ENCODE measurements around the gene OLFML1. TPM values are rescaled to one million over a fixed set of nuclear protein-coding genes. Genes with fewer than 3 reads are reported as not detected.

Gene OLFML1
- total and polyA plus RNA-seq, 2 of the 8 experiments (the other 6 are each of a cell fraction or from before 2014, with no cell fraction given): 0.24 TPM; not detected in 1

DNA sequence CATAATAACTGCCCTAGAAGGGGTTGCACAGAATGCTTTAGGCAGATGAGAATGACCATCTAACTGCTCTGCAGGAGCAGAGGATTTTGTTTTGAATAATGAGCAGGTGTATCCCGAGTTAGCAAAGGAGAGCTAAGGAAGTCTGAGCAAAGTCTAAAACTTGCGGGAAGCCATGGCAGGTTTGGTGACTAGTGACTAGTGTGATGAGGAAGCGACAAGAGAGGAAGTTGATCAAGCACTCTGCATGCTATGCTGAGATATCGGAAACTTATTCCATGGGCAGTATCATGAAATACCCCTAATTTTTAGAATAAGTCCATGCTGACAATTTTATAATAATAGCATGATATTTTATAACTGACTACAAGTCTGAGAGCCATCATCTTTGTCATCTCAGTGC lies 12.9 kb downstream of the OLFML1 start (continued):
- TF ChIP-seq HDAC2 (IDR thresholded peaks at IDR 0.05; ENCODE audit: borderline replicate concordance in 1 of 2, low read depth in 2 of 2, low read length in 2 of 2): no peak
- TF ChIP-seq, protein P1, sequence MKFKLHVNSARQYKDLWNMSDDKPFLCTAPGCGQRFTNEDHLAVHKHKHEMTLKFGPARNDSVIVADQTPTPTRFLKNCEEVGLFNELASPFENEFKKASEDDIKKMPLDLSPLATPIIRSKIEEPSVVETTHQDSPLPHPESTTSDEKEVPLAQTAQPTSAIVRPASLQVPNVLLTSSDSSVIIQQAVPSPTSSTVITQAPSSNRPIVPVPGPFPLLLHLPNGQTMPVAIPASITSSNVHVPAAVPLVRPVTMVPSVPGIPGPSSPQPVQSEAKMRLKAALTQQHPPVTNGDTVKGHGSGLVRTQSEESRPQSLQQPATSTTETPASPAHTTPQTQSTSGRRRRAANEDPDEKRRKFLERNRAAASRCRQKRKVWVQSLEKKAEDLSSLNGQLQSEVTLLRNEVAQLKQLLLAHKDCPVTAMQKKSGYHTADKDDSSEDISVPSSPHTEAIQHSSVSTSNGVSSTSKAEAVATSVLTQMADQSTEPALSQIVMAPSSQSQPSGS (IDR thresholded peaks at IDR 0.05; ENCODE audit: low read length): no peak
- TF ChIP-seq, protein P2, sequence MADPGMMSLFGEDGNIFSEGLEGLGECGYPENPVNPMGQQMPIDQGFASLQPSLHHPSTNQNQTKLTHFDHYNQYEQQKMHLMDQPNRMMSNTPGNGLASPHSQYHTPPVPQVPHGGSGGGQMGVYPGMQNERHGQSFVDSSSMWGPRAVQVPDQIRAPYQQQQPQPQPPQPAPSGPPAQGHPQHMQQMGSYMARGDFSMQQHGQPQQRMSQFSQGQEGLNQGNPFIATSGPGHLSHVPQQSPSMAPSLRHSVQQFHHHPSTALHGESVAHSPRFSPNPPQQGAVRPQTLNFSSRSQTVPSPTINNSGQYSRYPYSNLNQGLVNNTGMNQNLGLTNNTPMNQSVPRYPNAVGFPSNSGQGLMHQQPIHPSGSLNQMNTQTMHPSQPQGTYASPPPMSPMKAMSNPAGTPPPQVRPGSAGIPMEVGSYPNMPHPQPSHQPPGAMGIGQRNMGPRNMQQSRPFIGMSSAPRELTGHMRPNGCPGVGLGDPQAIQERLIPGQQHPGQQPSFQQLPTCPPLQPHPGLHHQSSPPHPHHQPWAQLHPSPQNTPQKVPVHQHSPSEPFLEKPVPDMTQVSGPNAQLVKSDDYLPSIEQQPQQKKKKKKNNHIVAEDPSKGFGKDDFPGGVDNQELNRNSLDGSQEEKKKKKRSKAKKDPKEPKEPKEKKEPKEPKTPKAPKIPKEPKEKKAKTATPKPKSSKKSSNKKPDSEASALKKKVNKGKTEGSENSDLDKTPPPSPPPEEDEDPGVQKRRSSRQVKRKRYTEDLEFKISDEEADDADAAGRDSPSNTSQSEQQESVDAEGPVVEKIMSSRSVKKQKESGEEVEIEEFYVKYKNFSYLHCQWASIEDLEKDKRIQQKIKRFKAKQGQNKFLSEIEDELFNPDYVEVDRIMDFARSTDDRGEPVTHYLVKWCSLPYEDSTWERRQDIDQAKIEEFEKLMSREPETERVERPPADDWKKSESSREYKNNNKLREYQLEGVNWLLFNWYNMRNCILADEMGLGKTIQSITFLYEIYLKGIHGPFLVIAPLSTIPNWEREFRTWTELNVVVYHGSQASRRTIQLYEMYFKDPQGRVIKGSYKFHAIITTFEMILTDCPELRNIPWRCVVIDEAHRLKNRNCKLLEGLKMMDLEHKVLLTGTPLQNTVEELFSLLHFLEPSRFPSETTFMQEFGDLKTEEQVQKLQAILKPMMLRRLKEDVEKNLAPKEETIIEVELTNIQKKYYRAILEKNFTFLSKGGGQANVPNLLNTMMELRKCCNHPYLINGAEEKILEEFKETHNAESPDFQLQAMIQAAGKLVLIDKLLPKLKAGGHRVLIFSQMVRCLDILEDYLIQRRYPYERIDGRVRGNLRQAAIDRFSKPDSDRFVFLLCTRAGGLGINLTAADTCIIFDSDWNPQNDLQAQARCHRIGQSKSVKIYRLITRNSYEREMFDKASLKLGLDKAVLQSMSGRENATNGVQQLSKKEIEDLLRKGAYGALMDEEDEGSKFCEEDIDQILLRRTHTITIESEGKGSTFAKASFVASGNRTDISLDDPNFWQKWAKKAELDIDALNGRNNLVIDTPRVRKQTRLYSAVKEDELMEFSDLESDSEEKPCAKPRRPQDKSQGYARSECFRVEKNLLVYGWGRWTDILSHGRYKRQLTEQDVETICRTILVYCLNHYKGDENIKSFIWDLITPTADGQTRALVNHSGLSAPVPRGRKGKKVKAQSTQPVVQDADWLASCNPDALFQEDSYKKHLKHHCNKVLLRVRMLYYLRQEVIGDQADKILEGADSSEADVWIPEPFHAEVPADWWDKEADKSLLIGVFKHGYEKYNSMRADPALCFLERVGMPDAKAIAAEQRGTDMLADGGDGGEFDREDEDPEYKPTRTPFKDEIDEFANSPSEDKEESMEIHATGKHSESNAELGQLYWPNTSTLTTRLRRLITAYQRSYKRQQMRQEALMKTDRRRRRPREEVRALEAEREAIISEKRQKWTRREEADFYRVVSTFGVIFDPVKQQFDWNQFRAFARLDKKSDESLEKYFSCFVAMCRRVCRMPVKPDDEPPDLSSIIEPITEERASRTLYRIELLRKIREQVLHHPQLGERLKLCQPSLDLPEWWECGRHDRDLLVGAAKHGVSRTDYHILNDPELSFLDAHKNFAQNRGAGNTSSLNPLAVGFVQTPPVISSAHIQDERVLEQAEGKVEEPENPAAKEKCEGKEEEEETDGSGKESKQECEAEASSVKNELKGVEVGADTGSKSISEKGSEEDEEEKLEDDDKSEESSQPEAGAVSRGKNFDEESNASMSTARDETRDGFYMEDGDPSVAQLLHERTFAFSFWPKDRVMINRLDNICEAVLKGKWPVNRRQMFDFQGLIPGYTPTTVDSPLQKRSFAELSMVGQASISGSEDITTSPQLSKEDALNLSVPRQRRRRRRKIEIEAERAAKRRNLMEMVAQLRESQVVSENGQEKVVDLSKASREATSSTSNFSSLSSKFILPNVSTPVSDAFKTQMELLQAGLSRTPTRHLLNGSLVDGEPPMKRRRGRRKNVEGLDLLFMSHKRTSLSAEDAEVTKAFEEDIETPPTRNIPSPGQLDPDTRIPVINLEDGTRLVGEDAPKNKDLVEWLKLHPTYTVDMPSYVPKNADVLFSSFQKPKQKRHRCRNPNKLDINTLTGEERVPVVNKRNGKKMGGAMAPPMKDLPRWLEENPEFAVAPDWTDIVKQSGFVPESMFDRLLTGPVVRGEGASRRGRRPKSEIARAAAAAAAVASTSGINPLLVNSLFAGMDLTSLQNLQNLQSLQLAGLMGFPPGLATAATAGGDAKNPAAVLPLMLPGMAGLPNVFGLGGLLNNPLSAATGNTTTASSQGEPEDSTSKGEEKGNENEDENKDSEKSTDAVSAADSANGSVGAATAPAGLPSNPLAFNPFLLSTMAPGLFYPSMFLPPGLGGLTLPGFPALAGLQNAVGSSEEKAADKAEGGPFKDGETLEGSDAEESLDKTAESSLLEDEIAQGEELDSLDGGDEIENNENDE (IDR thresholded peaks at IDR 0.05; ENCODE audit: insufficient replicate concordance, low read length): no peak
- no peak for TF ChIP-seq EZH2 (IDR thresholded peaks at IDR 0.05; ENCODE audit: low read depth, low read length, severe bottlenecking)
